NB4 (cell line): ENCODE measurements around the gene SLCO2A1.

ENCODE experiments used
- POLR2A ChIP-seq: IDR thresholded peaks from 2 replicates; pipeline ENCODE4 v1.6.1; 2011; ENCODE audit warnings: mild to moderate bottlenecking; ENCODE audit not compliant: insufficient read length; ENCODE audit errors: extremely low read depth
- TF ChIP-seq, protein P1 (sequence below): IDR thresholded peaks from one replicate; pipeline ENCODE4 v1.5.1; 2012; ENCODE audit warnings: low read depth, low read length
- TF ChIP-seq, protein P2 (sequence below): IDR thresholded peaks from 2 replicates; pipeline ENCODE4 v1.6.1; 2011; ENCODE audit warnings: low read depth, low read length

DNA sequence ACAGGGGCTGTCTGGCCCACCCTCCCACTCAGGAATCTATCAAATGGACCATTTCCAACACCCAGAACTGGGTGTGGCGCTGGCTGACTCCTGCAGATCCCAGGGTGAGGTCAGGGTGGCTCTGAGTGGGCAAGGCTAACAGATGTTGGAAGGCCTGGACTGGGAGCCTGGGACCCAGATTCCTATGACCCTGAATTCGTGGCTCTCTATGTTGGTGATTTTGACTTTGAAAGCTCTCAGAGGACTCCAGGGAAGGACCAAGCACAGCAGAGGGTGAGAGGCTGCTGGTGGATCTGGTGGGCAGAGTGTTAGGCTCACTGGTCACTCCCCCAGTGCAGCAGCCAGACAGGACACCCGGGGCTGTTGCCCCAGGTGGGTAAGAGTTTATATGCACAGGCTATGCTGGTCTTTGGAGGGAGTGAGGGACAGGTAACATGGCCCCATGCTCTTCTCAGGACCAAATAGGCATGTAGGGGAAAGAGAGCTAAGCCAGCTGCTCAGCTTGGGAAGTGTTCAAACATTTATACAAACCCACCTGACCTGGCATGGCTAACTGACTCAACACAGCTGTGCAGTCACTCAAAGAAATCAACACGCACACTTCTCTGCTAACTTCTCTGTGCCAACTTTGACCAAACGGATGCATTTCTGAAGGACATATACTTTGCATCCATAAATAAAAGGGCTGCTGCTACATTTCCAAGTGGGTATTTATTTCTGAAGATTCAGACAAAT is 71.5 kb downstream of the SLCO2A1 start:
- TF ChIP-seq, protein P1, sequence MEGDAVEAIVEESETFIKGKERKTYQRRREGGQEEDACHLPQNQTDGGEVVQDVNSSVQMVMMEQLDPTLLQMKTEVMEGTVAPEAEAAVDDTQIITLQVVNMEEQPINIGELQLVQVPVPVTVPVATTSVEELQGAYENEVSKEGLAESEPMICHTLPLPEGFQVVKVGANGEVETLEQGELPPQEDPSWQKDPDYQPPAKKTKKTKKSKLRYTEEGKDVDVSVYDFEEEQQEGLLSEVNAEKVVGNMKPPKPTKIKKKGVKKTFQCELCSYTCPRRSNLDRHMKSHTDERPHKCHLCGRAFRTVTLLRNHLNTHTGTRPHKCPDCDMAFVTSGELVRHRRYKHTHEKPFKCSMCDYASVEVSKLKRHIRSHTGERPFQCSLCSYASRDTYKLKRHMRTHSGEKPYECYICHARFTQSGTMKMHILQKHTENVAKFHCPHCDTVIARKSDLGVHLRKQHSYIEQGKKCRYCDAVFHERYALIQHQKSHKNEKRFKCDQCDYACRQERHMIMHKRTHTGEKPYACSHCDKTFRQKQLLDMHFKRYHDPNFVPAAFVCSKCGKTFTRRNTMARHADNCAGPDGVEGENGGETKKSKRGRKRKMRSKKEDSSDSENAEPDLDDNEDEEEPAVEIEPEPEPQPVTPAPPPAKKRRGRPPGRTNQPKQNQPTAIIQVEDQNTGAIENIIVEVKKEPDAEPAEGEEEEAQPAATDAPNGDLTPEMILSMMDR, result no peak
- no peak for TF ChIP-seq POLR2A
- TF ChIP-seq, protein P2, sequence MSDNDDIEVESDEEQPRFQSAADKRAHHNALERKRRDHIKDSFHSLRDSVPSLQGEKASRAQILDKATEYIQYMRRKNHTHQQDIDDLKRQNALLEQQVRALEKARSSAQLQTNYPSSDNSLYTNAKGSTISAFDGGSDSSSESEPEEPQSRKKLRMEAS, result no peak
